ENCODE results near the gene RALGPS1.

GRCh38 chr9:127083138-127083980 is 168.8 kb downstream of the RALGPS1 start:
- TF ChIP-seq CTCF (conservative IDR thresholded peaks at IDR 0.05; ENCODE audit: low read length) (no peak), EZH2phosphoT487 (IDR thresholded peaks at IDR 0.05; ENCODE audit: borderline replicate concordance, low read depth, low read length) (no peak)

Measured in OCI-LY7 (cell line).